HG03571 (cell line): ENCODE data around the gene ESM1.
"Not testable (repeated sequence)": the region's sequence is repeated elsewhere in the genome, so short reads cannot be mapped to it uniquely, and the experiment has no call there.

ENCODE experiments used
- ATAC-seq: cut with Tn5 transposase; IDR thresholded peaks from one replicate; pipeline ENCODE4 v1.9.1; 2021; ENCODE audit not compliant: unreplicated experiment

The ESM1 gene, protein sequence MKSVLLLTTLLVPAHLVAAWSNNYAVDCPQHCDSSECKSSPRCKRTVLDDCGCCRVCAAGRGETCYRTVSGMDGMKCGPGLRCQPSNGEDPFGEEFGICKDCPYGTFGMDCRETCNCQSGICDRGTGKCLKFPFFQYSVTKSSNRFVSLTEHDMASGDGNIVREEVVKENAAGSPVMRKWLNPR

DNA sequence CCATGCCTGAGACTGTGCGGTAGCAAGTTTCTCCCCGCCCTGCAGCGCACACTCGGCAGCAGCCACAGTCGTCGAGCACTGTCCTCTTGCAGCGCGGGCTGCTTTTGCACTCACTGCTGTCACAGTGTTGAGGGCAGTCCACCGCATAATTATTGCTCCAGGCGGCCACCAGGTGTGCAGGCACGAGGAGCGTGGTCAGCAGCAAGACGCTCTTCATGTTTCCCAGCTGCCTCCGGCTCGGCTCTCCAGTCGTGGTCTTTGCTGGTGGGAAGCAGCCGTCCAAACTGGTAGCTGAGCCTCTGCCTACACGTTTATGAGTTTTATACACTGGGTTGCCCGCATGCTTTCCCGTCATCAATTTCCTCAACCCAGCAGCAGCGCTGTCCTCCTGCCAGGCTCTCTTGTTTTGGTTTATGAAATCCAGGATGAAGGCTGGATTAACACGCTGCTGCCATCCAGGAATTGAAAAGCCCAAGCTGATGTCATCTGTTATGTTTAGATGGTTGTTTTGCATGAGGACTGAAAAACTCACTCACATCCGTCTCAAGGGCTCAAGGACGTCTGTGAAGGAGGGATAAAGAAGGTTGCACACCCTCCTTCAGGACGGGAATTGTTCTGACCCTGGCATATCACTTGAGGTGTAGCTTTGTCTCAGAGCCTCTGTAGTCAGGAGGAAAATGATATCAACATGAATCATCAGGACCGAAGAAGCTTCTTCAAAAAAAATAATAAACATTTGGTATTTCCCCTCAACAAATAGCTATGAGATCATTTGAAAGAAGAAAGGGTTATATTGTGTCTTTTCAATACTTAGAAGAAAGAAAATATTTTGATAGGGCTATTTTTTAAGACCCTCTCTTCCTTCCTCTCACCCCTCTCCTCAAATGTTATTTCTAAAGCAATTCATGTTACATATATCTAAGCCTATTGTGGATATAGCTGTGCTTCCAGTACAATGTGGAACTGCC, at the start of gene ESM1:
ESM1 (minus strand) TSS at position 293 of the 968 bp plus-strand sequence; CDS start at position 217, 76 bp downstream.
- no peak for ATAC-seq

DNA sequence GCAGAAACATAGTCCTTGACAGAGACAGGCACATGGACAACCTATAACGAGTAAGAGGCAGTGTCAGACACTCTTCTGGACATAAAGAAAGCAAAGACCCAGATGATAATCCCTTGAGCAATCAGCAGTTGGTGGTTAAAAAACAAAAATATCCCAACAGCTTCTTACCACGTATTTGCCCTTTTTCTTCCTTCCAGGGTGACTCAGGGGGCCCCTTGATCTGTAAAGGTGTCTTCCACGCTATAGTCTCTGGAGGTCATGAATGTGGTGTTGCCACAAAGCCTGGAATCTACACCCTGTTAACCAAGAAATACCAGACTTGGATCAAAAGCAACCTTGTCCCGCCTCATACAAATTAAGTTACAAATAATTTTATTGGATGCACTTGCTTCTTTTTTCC, 48.2 kb upstream of the ESM1 start:
- ATAC-seq = no peak

DNA sequence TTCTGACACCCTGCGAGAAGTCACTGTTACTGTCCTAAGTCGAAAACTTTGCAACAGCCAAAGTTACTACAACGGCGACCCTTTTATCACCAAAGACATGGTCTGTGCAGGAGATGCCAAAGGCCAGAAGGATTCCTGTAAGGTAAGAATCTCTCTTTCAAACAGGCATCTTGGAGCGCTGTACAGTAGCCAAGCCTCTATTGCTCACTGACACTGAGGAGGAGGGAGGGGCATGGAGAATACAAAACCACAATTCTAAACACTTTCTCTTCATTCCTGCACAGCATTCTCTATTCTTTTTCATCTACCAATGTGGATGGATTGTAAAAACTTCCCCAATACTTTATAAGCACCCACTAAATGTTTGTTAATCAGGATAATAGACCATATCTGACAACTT, 46.1 kb upstream of the ESM1 start:
- ATAC-seq = no peak

DNA sequence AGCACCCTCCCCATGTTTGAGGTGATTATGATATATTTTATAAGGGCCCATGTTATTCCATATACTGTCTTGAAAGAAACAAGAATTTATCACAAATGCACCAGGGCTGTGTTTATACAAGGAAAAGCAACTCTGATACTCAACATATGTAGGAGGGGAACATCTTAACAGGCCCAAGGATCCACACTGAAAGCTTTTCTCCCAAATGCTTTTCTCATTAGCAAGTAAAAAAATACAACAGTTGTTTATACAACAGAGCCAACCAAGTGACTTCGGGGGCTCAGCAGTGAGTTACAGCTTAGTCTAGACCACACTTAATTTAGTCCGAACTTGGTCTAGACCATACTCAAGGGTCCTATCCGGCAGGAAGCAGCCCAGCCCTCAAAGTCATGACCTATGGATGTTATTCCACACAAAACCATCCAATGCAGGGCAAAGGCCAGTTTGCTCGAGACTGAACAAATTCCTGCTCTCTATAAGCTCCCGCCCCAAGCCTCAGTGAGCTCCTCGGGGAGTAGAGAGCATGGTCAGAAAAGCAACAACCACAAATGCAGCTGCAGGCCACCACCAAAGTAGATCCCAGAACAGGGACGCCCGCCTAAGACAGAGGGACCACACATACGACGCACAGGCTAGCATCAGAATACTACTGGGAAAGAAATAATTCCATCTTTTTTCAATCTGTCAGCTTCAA, 45.4 kb upstream of the ESM1 start:
- no peak for ATAC-seq

GRCh38 chr5:55030220-55030619, 44.8 kb upstream of the ESM1 start:
- ATAC-seq = no peak

- no peak for ATAC-seq
Observed at GRCh38 chr5:55027595-55027994, 42.2 kb upstream of the ESM1 start.

- no peak for ATAC-seq
Observed at GRCh38 chr5:55022450-55022849, 37.1 kb upstream of the ESM1 start.

- ATAC-seq = no peak
Observed at GRCh38 chr5:55021821-55022220, 36.4 kb upstream of the ESM1 start.

DNA sequence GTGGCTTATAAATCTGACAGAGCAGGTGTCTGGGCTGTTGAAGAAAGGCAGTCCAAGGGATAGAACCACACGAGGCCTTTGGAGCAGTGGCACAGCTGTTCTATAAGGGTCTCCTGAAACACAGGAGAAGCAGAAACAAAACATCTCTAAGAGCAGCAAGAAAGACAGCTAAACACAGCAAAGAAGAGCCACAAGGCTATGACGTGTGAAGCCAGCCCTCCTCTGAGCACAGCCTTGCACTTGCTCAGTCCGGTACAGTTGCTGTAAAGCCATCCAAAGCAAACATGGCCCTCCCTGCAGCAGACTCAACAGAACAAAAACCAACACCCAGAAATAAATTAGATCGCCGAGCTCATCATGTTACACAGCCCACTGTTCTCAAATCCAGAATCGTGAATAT, 36.0 kb upstream of the ESM1 start:
- ATAC-seq = no peak

DNA sequence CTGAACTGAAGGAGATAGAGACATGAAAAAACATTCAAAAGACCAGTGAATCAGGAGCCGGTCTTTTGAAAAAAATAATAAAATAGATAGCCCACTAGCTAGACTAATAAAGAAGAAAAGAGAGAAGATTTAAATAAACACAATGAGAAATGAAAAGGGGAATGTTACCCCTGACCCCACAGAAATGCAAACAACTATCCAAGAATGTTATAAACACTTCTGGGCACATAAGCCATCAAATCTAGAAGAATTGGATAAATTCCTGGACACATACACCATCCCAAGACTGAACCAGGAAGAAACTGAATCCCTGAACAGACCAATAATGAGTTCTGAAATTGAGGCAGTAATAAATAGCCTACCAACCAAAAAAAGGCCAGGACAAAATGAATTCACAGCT, 24.8 kb upstream of the ESM1 start:
- ATAC-seq = not testable (repeated sequence)

DNA sequence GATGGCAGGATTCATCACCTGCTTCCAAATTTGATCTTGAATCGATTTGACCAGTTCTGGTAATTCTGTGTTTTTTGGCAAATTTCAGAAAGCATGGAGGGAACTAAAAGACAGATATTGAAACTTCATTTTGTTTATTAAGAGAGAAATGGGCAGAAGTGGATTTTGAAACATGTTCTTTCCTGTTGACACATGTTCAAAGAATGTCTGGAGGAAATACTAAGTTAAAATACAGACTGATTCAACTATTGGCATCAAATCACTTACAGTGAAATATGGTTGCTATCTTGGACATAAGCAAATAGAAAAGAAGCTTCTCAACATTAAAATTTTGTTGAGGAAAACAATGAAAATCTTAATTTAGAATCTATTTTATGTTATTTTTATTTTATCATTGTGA, 19.3 kb upstream of the ESM1 start:
- ATAC-seq = no peak

- ATAC-seq = no peak
Observed at GRCh38 chr5:55003432-55004065, 18.2 kb upstream of the ESM1 start.

DNA sequence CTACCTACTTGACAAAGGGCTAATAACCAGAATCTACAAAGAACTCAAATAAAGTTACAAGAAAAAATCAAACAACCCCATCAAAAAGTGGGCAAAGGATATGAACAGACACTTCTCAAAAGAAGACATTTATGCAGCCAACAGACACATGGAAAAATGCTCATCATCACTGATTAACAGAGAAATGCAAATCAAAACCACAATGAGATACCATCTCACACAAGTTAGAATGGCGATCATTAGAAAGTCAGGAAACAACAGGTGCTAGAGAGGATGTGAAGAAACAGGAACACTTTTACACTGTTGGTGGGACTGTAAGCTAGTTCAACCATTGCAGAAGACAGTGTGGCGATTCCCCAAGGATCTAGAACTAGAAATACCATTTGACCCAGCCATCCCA, 16.8 kb upstream of the ESM1 start:
- not testable (repeated sequence) for ATAC-seq

DNA sequence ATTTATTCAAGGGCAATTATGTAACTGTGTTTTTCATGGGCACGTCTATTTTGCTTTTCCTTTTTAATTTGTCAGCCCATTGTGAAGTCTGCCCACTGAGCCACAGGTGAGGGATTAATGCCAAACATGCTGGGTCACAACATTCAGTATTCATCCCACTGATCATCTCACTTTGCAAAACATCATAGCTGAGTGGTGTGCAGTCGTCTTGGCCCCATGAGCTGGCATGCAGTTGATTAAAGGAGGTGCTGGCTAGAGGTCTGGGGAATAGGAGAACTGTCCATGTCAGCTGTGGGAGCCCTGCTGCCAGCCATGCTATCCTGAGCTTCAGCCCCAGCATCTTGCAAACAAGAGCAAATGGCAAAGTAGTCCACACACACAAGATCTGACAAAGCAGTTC, 11.7 kb upstream of the ESM1 start:
- ATAC-seq = no peak

- ATAC-seq = no peak
Observed at GRCh38 chr5:54996466-54996865, 11.1 kb upstream of the ESM1 start.

DNA sequence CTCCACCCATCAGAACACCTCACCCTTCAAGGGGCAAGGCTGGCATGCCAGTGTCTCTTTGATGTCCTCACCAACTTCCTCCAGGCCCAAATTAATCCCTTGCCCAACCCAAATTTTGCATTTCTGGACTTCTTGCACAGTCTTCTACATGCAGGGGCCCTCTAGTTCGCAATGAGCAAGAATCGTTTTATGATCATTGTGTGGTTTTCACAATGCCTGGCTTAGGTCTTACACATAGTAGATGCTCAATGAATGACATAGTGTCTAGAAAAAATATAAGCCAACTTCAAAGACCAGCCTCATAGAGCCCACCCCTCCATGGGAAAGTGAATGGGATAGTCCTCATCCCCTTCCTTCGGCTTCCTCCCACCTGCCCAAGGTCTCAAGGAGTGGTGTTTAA, 9.8 kb upstream of the ESM1 start:
- ATAC-seq = no peak

DNA sequence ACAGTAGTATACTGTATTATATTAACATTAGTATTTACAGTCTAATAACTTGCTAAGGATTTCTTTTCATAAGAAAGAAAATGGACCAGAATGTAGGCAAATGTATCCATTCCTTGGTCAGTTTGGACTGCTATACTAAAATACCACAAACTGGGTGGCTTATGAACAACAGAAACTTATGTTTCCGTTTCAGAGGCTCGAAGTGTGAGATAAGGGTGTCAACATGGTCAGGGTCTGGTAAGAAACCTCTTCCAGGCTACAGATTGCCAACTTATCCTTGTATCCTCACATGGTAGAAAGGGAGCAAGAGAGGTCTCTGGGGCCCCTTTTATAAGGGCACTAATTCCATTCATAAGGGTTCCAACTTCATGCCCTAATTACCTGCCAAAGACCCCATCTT, 9.2 kb upstream of the ESM1 start:
- no peak for ATAC-seq

GRCh38 chr5:54993318-54993717, 7.9 kb upstream of the ESM1 start:
- ATAC-seq = no peak

DNA sequence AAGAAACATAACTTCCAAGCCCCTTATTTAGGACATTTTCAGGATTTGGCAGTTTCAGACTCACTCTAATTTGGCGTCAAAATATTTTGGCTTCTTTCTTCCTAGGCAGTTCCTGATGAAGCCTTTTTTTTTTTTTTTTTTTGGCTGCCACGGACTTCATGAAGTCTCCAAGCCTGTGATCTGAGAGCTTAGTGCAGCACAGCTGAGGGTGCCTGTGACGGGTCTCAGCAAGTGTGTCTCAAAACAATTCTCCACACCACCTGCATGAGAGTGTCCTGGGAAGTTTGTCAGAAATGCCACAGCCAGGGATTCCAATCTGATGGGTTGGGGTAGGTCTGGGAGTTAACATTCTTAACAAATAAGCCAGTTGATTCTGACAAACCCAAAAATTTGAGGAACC, 6.0 kb upstream of the ESM1 start:
- ATAC-seq = no peak

- ATAC-seq = no peak
Observed at GRCh38 chr5:54990841-54991258, 5.5 kb upstream of the ESM1 start.

DNA sequence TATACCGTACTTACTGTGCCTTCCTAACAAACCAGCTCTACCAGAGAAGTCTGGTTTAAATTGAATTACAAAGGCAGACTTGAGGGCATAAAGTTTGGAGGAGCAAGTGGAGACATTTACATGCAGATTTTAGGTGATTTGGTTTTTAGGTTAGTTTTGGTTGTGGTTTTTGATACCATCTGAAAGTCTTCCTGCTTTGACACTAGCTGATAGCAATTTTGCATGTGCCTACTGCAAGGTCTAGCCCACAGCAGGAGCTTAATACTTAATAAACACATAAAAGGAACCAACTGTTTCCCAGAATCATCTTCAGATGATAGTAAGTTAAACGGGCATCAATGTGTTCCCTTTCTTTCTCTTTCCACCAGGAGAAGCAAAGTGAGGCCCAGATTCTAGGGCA, 3.4 kb upstream of the ESM1 start:
- ATAC-seq = no peak
